Mesothelial cell of epicardium (in vitro differentiated cells): ENCODE results near the gene LRRC46. TPM values are rescaled to one million over a fixed set of nuclear protein-coding genes. Genes with fewer than 3 reads are reported as not detected.

Experiments used
- DNase-seq, 2 experiments: peaks; one replicate each; pipeline ENCODE4 v3.0.0; 2021; ENCODE audit warnings: low spot score in 2 of 2; ENCODE audit not compliant: unreplicated experiment in 2 of 2
- H3K27ac Mint-ChIP-seq: 2 replicates; pipeline ENCODE4 v1.8.0; 2021; ENCODE audit warnings: mixed read lengths
- H3K27me3 Mint-ChIP-seq: 2 replicates; pipeline ENCODE4 v1.8.0; 2021; ENCODE audit warnings: low read depth, mixed read lengths
- H3K36me3 Mint-ChIP-seq: 2 replicates; pipeline ENCODE4 v1.8.0; 2021; ENCODE audit warnings: mixed read lengths
- H3K4me1 Mint-ChIP-seq: 2 replicates; pipeline ENCODE4 v1.8.0; 2021; ENCODE audit warnings: mixed read lengths
- H3K4me3 Mint-ChIP-seq: 2 replicates; pipeline ENCODE4 v1.8.0; 2021; ENCODE audit warnings: mild to moderate bottlenecking, moderate library complexity, mixed read lengths
- H3K9me3 Mint-ChIP-seq: 2 replicates; pipeline ENCODE4 v1.8.0; 2021; ENCODE audit warnings: mixed read lengths
- CTCF ChIP-seq: fragments of 200-600 bp; sonication (generic); IDR thresholded peaks from one replicate; pipeline ENCODE4 v1.5.0; 2021; ENCODE audit warnings: antibody characterized with exemption; ENCODE audit not compliant: unreplicated experiment
- total RNA-seq: library from RNA; stranded (reverse); gene quantifications from 3 replicates; pipeline ENCODE4 v1.2.1, GENCODE V29; 2021

Gene LRRC46
- total RNA-seq, 1 donor from 2014 or later, result not detected

- Mint-ChIP-seq H3K9me3 (peaks cover 3% of the 10 kb centered on the region), H3K27ac (no peak overlapping the region), H3K4me3 (no peak overlapping the region), H3K4me1 (peaks cover 53% of the 10 kb centered on the region), H3K36me3 (no peaks in the 10 kb centered on the region), H3K27me3 (peaks cover 28% of the 10 kb centered on the region)
- DNase-seq, result no peak
- TF ChIP-seq CTCF, result no peak
Measured at GRCh38 chr17:47867813-47868533, 36.5 kb downstream of the LRRC46 start.

- Mint-ChIP-seq H3K9me3 (no peaks in the 10 kb centered on the region), H3K4me3 (no peak overlapping the region), H3K36me3 (no peaks in the 10 kb centered on the region), H3K27me3 (peaks cover 26% of the 10 kb centered on the region), H3K4me1 (peaks cover 57% of the 10 kb centered on the region), H3K27ac (no peak overlapping the region)
- TF ChIP-seq CTCF, result no peak
- DNase-seq, result no peak
Measured at GRCh38 chr17:47869114-47869513, 37.6 kb downstream of the LRRC46 start.

- no peak overlapping the region for H3K27ac Mint-ChIP-seq
- peaks cover 59% of the 10 kb centered on the region for H3K4me1 Mint-ChIP-seq
- H3K4me3 Mint-ChIP-seq, result no peak overlapping the region
- no peak for TF ChIP-seq CTCF
- peaks cover 25% of the 10 kb centered on the region for H3K27me3 Mint-ChIP-seq
- DNase-seq, result no peak
- H3K9me3 Mint-ChIP-seq, result no peaks in the 10 kb centered on the region
- no peaks in the 10 kb centered on the region for H3K36me3 Mint-ChIP-seq
Measured at GRCh38 chr17:47870056-47870455, 38.6 kb downstream of the LRRC46 start.

- TF ChIP-seq CTCF, result no peak
- H3K9me3 Mint-ChIP-seq, result no peaks in the 10 kb centered on the region
- H3K27ac Mint-ChIP-seq, result no peak overlapping the region
- DNase-seq, result no peak
- H3K4me1 Mint-ChIP-seq, result peaks cover 60% of the 10 kb centered on the region
- H3K27me3 Mint-ChIP-seq, result peaks cover 20% of the 10 kb centered on the region
- no peaks in the 10 kb centered on the region for H3K36me3 Mint-ChIP-seq
- no peak overlapping the region for H3K4me3 Mint-ChIP-seq
Measured at GRCh38 chr17:47871048-47871447, 39.6 kb downstream of the LRRC46 start.

- Mint-ChIP-seq H3K4me3 (peak overlapping the region; percentile 55), H3K27ac (peak overlapping the region; percentile 30), H3K27me3 (peaks cover 10% of the 10 kb centered on the region), H3K36me3 (no peaks in the 10 kb centered on the region), H3K4me1 (peaks cover 53% of the 10 kb centered on the region), H3K9me3 (no peaks in the 10 kb centered on the region)
- TF ChIP-seq CTCF, result no peak
- DNase-seq, result no peak
Measured at GRCh38 chr17:47872019-47872650, 40.7 kb downstream of the LRRC46 start.
